ENCODE measurements around the gene FGD6. TPM values are rescaled to one million over a fixed set of nuclear protein-coding genes. Genes with fewer than 3 reads are reported as not detected.

FGD6 gene
- 12.5 and 13.1 TPM in 2 replicates for total RNA-seq (ENCODE audit: low replicate concordance)

DNA sequence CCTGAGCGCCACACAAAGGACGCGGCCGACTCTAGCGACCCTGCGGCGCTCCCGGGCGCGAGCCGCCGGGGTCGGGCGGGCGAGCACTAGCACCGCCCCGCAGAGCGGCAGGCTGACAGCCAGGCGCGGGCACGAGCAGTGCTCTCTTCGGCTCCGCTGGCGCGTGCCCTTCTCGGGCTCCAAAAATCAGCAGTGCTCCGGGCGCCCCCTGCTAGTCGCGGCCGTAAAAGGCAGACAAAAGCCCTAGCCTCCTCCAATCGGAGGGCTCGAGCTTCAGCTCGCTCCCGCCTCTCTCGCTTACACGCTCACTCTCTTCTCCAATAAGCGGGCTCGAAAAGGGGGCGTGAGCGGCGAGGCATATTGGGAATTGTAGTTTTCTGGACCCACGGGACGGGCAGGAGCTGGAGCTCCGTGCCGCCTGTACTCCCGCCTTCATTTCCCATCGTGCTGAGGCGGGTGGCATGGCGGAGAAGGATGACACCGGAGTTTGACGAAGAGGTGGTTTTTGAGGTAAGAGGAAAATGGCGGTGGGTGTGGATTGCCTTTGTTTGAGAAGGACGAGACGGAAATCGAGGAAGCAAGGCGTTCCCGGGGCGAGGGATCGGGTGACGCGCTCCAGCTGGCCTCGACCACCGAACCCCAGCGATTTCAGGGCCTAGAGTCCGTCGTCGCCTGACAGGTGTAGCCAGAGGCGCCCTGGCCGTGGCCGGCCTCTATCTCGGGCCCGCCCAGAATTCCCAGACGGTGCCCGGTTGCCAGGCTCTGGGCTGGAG is at the start of gene FGD6, which contains the start of gene VEZT:
FGD6 (minus strand) TSS at position 91 of the 773 bp plus-strand sequence. CDS start 227 bp downstream, outside the sequence.
VEZT (plus strand) TSS at position 431 of the 773 bp plus-strand sequence; CDS start at position 475, 44 bp downstream.
- peak; percentile 99 for DNase-seq (ENCODE audit: low read depth)
- TF ChIP-seq, protein P1, sequence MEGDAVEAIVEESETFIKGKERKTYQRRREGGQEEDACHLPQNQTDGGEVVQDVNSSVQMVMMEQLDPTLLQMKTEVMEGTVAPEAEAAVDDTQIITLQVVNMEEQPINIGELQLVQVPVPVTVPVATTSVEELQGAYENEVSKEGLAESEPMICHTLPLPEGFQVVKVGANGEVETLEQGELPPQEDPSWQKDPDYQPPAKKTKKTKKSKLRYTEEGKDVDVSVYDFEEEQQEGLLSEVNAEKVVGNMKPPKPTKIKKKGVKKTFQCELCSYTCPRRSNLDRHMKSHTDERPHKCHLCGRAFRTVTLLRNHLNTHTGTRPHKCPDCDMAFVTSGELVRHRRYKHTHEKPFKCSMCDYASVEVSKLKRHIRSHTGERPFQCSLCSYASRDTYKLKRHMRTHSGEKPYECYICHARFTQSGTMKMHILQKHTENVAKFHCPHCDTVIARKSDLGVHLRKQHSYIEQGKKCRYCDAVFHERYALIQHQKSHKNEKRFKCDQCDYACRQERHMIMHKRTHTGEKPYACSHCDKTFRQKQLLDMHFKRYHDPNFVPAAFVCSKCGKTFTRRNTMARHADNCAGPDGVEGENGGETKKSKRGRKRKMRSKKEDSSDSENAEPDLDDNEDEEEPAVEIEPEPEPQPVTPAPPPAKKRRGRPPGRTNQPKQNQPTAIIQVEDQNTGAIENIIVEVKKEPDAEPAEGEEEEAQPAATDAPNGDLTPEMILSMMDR (IDR thresholded peaks at IDR 0.05; ENCODE audit: insufficient read depth, low read length), result peak; percentile 54
- peak within 1 kb of the TSS; percentile 88 for H3K4me3 ChIP-seq (ENCODE audit: low read depth, low read length)

DNA sequence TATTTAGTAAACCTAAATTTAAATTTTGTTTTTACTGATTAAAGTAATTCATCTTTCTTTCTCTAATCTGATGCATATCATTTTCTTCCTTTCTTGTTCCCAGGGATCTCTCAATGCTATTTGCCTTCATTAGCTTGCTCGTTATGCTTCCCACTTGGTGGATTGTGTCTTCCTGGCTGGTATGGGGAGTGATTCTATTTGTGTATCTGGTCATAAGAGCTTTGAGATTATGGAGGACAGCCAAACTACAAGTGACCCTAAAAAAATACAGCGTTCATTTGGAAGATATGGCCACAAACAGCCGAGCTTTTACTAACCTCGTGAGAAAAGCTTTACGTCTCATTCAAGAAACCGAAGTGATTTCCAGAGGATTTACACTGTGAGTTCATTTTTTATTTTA is 49.0 kb upstream of the FGD6 start:
- no peak overlapping the region for H3K4me3 ChIP-seq (ENCODE audit: low read depth, low read length)
- TF ChIP-seq, protein P1 (IDR thresholded peaks at IDR 0.05; ENCODE audit: insufficient read depth, low read length), result no peak
- no peak for DNase-seq (ENCODE audit: low read depth)

DNA sequence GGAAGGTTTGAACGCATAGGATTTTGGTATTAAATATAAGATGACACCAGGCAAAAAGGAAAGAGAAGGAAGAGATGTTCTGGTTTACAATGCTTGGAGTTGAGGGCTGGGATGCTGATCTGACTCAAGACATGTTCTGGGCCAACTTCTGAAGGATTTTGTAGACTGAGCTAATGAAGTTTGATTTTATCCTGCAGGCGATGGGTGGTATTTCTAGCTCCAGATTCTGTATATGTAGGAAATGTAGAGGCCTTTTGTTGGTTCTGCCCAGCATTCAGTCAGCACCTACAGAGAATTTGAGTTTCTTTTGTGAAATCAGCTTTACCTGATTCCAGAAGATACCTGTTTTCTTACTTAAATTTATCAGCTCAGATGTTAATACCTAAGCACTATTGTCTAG is 48.5 kb upstream of the FGD6 start:
- no peak for DNase-seq (ENCODE audit: low read depth)
- TF ChIP-seq, protein P1 (IDR thresholded peaks at IDR 0.05; ENCODE audit: insufficient read depth, low read length), result no peak
- no peak overlapping the region for H3K4me3 ChIP-seq (ENCODE audit: low read depth, low read length)

DNA sequence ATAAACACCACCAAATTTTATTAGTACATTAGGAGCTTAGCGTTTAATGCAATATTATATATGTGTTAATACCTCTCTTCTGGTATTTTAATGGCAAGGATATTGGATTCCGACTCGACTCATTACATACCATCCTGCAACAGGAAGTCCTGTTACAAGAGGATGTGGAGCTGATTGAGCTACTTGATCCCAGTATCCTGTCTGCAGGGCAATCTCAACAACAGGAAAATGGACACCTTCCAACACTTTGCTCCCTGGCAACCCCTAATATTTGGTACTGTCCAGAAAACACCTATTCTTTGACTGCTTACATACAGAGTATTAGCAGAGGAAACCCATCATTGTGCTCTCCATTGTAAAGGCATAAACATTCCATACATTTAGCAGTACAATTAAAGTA is 45.5 kb upstream of the FGD6 start:
- H3K4me3 ChIP-seq (ENCODE audit: low read depth, low read length), result no peak overlapping the region
- TF ChIP-seq, protein P1 (IDR thresholded peaks at IDR 0.05; ENCODE audit: insufficient read depth, low read length), result no peak
- DNase-seq (ENCODE audit: low read depth), result no peak

DNA sequence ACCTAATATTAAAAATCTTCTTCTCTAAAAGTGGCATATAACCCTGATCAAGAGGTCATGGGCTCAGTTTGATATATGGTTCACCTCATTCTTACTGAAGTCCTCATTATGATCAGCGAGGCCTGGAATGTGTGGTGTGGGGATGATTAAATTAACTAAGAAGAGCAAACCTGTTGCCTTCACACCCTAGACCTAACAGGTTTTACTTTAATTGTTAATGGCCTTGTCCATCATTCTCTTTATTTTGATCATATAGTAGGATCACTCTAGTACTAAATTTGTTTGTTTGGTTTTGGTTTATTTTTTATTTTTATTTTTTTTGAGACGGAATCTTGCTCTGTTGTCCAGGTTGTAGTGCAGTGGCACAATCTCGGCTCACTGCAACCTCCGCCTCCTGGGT is 43.8 kb upstream of the FGD6 start:
- H3K4me3 ChIP-seq (ENCODE audit: low read depth, low read length), result no peak overlapping the region
- no peak for DNase-seq (ENCODE audit: low read depth)
- TF ChIP-seq, protein P1 (IDR thresholded peaks at IDR 0.05; ENCODE audit: insufficient read depth, low read length), result no peak

DNA sequence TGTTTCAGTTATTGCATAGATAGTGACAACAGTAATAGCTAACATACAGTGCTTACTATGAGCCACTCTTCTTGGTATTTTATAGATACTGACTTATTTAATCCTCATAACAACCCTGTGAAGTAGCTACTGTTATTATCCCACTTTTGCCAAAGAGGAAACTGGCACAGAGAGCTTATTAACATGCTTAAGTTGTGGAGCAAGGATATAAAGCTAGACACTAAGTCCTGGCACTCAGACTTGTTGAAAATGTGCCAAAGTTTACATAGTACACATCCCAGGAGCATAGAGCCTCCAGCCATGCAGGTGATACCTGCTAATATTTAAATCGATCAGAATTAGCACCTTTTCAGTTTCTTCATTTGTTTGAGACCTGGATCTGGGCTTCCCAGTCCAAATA is 42.1 kb upstream of the FGD6 start:
- TF ChIP-seq, protein P1 (IDR thresholded peaks at IDR 0.05; ENCODE audit: insufficient read depth, low read length), result no peak
- DNase-seq (ENCODE audit: low read depth), result no peak
- H3K4me3 ChIP-seq (ENCODE audit: low read depth, low read length), result no peak overlapping the region

All from fibroblast of the aortic adventitia (primary cell).